ENCODE data around the gene EEPD1.

DNA sequence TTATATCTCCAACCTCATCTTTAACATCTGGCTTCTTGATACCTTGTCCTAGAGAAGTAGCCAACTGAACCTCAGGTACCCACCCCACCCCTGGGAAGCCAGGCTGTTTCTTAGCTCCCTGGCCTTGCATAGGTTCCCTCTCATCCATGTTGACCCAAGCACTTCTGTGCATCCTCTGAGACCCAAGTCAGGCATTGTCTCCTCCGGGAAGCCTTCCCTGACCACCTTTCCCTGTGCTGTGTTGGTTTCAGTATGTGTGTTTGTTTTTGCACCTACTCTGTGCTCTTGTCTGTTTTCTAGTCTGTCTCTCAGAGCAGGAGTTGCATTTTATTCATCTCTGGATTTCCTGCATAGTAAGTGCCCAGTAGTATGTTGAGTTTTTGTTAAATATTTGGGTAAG is 143.2 kb downstream of the EEPD1 start:
- TF ChIP-seq POLR2A (IDR thresholded peaks at IDR 0.05; ENCODE audit: low read depth, low read length) (no peak), POLR2AphosphoS5 (IDR thresholded peaks at IDR 0.05; ENCODE audit: low read depth, low read length) (no peak), TAF1 (IDR thresholded peaks at IDR 0.05; ENCODE audit: low read depth, low read length) (no peak), PAX5 (IDR thresholded peaks at IDR 0.05; ENCODE audit: insufficient read depth, low read length, severe bottlenecking) (no peak), SPI1 (IDR thresholded peaks at IDR 0.05; ENCODE audit: low read depth, low read length) (no peak)
